Psoas muscle (tissue), 8 donors: ENCODE results near the gene FOXP4. TPM values are rescaled to one million over a fixed set of nuclear protein-coding genes. Genes with fewer than 3 reads are reported as not detected.

Source experiments
- ATAC-seq, 4 donors: fragments of 200-7000 bp; cut with Tn5 transposase; one replicate each; pipeline ENCODE4 v1.9.1; 2020; ENCODE audit warnings: moderate library complexity in 3 of 4, mild to moderate bottlenecking in 2 of 4
- DNase-seq, 2 donors: peaks; one replicate each; pipeline ENCODE4 v3.0.0-alpha.2; 2020
- H3K27ac ChIP-seq: fragments of 200-600 bp; one replicate; pipeline ENCODE4 v1.8.0; 2022
- H3K27me3 ChIP-seq, 3 donors: fragments of 200-600 bp in 1 of 3; one replicate each; pipeline versions ENCODE4 v1.6.1 to v1.8.0; 2013 to 2022; ENCODE audit warnings: low read length in 2 of 3, mild to moderate bottlenecking in 2 of 3, moderate library complexity in 1 of 3; ENCODE audit not compliant: insufficient read depth in 3 of 3
- H3K36me3 ChIP-seq, 2 donors: fragments of 200-600 bp in 1 of 2; one replicate each; pipeline versions ENCODE4 v1.6.1 to v1.8.0; 2013 to 2022; ENCODE audit warnings: low read depth in 1 of 2, mild to moderate bottlenecking in 1 of 2, moderate library complexity in 1 of 2; ENCODE audit not compliant: insufficient read depth in 1 of 2
- H3K4me1 ChIP-seq: fragments of 200-600 bp; one replicate; pipeline ENCODE4 v1.8.0; 2022
- H3K4me3 ChIP-seq: fragments of 200-600 bp; one replicate; pipeline ENCODE4 v1.8.0; 2022; ENCODE audit warnings: mild to moderate bottlenecking
- H3K9me3 ChIP-seq: fragments of 200-600 bp; one replicate; pipeline ENCODE4 v1.8.0; 2022
- WGBS, 3 donors: extraction: QIAGEN DNeasy Blood & Tissue Kit; methylation state at CpG; one replicate each; pipeline versions ENCODE4 v1.1.6 to v1.1.7; 2013; 5-methylcytosine and 5-hydroxymethylcytosine counted together
- intact Hi-C, 2 donors: fragments of 100-400 bp; cut with DNase I; formaldehyde crosslinking; loops; one replicate each; pipeline versions ENCODE4 v1.11.0 to v1.14.2; 2022
- polyA plus RNA-seq, 3 donors: library from polyadenylated mRNA; stranded (reverse); fragments of 200-250 nt; gene quantifications; one replicate each; pipeline ENCODE4 v1.2.3, GENCODE V29; 2013
- total RNA-seq, 4 donors: library from RNA; stranded (reverse); fragmentation: NEBNext Ultra II Directional in 2 of 4; extraction: Animal tissue kit (Norgen Biotek cat#: 25700) in 2 of 4; gene quantifications; one replicate each; pipeline versions ENCODE4 v1.2.1 to v1.2.4, GENCODE V29; 2021 to 2023
- TF ChIP-seq, protein P1 (sequence below): fragments of 200-600 bp; IDR thresholded peaks from one replicate; pipeline ENCODE4 v1.8.0; 2022; ENCODE audit warnings: antibody characterized with exemption
- donor health status: healthy with polysubstance abuse.
- donor health status: DM: no; HTN: no; CAD: no; lungs with moderate emphysema.
- donor health status: Bipolar disorder and iron deficiency.
- donor health status: healthy.
- donor health status: DM: yes; HTN: yes; CAD: no.
- donor health status: DM: no; HTN: no; CAD: no.
- donor health status: DM: no; HTN: no; CAD: no.
- donor health status: DM: yes; HTN: yes; CAD: no.

Gene FOXP4
- total and polyA plus RNA-seq, 7 donors: 4.6 to 12.2 (median 7.5) TPM

DNA sequence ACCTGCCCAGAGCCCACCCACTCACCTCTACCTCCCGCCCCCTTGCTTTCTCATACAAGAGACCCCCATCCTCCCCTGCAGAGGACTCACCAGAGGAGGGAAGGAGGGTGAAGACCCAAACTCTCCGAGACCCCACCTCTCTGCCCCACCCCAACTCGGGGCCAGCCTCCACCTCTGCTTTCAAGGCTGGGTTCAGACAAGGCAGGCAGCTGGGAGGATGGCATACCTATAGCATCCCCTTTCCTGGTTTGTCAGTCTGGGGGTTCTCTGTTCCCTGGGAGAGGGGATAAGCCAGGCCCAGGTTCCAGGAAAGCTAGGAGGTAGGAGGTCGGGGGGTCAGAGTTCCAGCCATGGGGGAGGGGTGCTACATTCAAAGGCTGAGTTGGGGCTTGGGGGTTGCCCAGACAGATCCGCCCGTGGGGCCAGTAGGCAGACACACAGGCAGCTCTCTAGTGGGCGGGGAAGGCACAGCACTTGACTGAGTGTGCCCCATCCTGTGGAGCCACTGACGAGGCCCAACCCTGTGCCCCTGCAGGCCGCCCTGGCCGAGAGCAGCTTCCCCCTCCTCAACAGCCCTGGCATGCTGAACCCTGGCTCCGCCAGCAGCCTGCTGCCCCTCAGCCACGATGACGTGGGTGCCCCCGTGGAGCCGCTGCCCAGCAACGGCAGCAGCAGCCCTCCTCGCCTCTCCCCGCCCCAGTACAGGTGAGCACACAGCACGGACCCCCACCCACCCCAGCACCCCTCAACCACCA lies 51.2 kb downstream of the FOXP4 start:
- H3K27ac ChIP-seq: no peak overlapping the region
- peaks cover 0 to 39% of the 10 kb centered on the region in 2 donors for H3K36me3 ChIP-seq
- ATAC-seq (no peak), DNase-seq (peak in 1 of 2 donors; percentile 43)
- H3K9me3 ChIP-seq: no peaks in the 10 kb centered on the region
- H3K27me3 ChIP-seq: no peaks in the 10 kb centered on the region
- intact Hi-C loops: no loop called here
- TF ChIP-seq, protein P1, sequence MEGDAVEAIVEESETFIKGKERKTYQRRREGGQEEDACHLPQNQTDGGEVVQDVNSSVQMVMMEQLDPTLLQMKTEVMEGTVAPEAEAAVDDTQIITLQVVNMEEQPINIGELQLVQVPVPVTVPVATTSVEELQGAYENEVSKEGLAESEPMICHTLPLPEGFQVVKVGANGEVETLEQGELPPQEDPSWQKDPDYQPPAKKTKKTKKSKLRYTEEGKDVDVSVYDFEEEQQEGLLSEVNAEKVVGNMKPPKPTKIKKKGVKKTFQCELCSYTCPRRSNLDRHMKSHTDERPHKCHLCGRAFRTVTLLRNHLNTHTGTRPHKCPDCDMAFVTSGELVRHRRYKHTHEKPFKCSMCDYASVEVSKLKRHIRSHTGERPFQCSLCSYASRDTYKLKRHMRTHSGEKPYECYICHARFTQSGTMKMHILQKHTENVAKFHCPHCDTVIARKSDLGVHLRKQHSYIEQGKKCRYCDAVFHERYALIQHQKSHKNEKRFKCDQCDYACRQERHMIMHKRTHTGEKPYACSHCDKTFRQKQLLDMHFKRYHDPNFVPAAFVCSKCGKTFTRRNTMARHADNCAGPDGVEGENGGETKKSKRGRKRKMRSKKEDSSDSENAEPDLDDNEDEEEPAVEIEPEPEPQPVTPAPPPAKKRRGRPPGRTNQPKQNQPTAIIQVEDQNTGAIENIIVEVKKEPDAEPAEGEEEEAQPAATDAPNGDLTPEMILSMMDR: no peak
- H3K4me1 ChIP-seq: no peaks in the 10 kb centered on the region
- WGBS, 3 donors: 84 to 88% (median 86%) methylated on average over 17 to 19 of the region's 19 CpGs
- no peak overlapping the region for H3K4me3 ChIP-seq

DNA sequence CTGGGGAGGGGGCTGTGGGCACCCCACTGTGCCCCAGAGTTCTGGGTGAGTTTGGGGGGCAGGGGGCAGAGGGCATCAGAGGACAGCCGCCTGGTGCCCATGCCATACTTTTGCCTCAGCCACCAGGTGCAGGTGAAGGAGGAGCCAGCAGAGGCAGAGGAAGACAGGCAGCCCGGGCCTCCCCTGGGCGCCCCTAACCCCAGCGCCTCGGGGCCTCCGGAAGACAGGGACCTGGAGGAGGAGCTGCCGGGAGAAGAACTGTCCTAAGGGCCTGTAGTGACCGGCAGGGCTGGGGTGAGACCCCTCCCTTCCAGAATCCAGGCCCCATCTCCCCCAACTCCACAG lies 52.5 kb downstream of the FOXP4 start:
- Histone ChIP-seq H3K4me3 (no peak overlapping the region), H3K27ac (no peak overlapping the region), H3K27me3 (no peaks in the 10 kb centered on the region), H3K36me3 (peaks cover 0 to 35% of the 10 kb centered on the region in 2 donors), H3K4me1 (peaks cover 4% of the 10 kb centered on the region), H3K9me3 (no peaks in the 10 kb centered on the region)
- intact Hi-C loops: no loop called here
- TF ChIP-seq, protein P1: no peak
- WGBS, 3 donors: 87 to 90% (median 89%) methylated on average over 3 to 8 of the region's 8 CpGs
- ATAC-seq (no peak), DNase-seq (peak in 1 of 2 donors; percentile 29)

DNA sequence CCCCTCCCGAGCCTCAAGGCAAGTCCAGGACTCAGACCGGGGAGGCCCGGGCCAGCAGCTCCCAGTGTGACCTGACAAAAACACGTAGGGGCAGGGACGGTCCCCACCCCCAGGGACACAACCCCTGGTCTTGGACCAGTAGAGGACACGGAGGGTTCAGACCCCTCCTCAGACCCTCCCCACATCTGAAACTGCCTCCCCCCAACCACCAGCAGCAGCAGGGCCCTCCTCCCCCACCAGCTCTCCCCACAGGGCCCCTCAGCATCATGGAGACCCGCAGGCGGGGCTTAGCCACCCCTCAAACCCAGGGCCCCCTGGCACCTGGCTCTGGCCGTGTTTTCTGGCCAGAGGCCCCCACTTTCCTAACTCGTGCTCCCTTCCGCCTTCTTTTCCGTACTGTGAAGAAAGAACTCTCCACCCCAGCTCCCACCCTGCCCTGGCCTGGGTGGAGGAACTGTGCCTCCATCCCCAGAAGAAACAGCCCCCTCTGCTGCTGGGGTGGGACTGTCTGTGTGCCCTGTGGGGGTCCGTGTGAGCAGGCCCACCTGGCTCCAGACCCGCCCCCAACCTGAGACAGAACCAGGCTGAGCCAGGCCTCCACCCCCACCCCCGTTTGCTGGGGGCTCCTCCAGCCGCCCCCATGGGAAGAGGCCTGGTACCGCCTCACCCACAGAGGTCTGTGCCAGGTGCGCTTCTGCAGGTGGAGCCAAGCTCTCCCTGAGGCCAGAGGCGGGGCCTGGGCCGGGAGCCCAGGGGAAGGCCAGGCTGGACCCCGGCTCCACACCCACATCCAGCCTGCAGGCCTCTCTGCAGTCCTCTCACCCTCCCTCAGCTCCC lies 53.1 kb downstream of the FOXP4 start:
- intact Hi-C loops: no loop called here
- TF ChIP-seq, protein P1: no peak
- H3K4me3 ChIP-seq: no peak overlapping the region
- H3K27me3 ChIP-seq: no peaks in the 10 kb centered on the region
- H3K36me3 ChIP-seq: peaks cover 0 to 35% of the 10 kb centered on the region in 2 donors
- no peaks in the 10 kb centered on the region for H3K9me3 ChIP-seq
- WGBS, 3 donors: 80 to 89% (median 87%) methylated on average over 19 to 21 of the region's 21 CpGs
- ATAC-seq: no peak
- peak in 1 of 2 donors; percentile 44 for DNase-seq
- peaks cover 4% of the 10 kb centered on the region for H3K4me1 ChIP-seq
- H3K27ac ChIP-seq: no peak overlapping the region

DNA sequence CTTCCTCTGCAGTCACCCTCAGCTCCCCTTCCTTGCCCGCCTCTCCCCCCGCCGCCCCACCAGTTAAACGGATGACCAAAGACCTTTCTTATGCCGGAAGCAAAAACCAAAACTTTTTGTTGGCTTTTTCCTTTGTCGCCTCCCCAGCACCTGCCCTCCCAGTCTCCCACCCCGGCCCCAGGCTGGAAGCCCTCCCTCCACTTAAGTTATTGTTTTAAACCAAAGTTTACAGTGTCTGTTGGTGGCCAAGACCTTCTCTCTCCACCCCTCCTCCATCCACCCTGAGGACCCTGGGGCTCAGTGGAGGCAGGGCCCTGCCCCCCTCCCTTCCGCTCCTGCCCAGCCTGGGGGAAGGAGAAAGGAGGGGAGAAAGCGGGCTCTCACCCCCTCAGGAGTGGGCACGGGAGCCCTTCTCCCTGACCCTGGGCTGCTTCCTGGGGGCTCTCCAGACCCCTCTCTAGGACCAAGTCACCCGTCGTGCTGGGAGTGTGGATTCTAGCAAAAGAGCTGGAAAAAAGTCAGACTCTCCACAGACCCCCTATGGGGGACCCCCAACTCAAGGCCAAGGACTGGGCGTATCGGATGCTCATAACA lies 53.8 kb downstream of the FOXP4 start:
- intact Hi-C loops: loop anchor here (5.0 kb wide), 2 partner anchors 177 to 442 kb away; partner anchors contain the start of gene FRS3 (in 1 of the 2)
- no peak overlapping the region for H3K4me3 ChIP-seq
- ATAC-seq: no peak
- no peaks in the 10 kb centered on the region for H3K9me3 ChIP-seq
- TF ChIP-seq, protein P1: no peak
- peak in 1 of 2 donors; percentile 10 for DNase-seq
- peaks cover 0 to 33% of the 10 kb centered on the region in 2 donors for H3K36me3 ChIP-seq
- 86 to 93% (median 92%) methylated on average over 12 to 14 of the region's 14 CpGs for WGBS, 3 donors
- H3K4me1 ChIP-seq: peaks cover 4% of the 10 kb centered on the region
- H3K27me3 ChIP-seq: no peaks in the 10 kb centered on the region
- H3K27ac ChIP-seq: no peak overlapping the region
